Left forelimb (tissue), 1 donor: ENCODE results near the gene MAP4K4.
"Not testable (repeated sequence)": the region's sequence is repeated elsewhere in the genome, so short reads cannot be mapped to it uniquely, and the experiment has no call there.

Source experiments
- DNase-seq: peaks from one replicate; pipeline ENCODE4 v3.0.0-alpha.2; 2018; ENCODE audit warnings: low spot score

The MAP4K4 gene

DNA sequence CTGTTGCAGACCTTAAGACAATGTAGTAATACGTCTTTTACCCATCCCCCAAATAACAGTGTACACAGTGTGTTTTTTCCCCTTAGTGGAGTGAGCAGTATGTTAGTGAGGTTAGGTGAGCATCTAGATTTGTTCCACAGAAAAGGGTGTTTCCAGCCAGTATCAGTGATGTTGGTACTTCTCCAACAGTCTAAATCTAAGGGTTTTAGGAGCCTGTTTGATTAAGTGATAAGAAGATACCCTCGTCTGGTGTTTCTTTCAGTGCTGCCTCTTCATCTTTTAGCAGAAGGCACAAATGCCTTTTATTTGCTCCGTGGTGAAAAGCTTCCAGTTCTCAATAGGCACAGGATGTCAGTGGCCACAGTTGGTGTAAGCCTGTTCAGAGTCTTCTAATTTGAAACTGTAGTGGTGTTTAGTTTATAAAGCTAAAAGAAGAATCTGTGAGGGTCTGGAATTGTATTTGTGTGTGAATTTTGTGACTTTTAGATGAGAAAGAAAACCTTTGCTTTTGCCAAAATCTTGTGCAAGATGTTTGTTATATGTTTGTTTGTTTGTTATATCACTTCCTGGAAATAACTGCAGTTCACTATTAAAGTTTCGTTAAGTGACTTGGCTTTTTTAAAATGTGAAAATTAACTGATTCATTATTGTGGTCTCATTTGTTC lies 71.2 kb downstream of the MAP4K4 start:
- no peak for DNase-seq

DNA sequence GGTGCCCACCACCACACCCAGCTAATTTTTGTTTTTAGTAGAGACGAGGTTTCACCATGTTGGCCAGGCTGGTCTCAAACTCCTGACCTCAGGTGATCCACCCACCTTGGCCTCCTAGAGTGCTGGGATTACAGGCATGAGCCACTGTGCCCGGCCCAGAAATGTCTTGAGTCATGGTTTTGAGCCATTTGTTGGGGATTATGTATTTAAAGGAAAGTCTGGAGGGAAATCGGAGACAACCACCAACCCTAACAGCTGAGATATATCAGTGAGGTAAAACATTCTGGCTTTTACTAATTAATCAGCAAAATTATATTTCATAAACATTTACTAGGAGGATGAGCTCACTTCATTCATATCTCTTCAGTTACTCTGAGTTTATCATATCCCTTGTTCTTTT lies 72.2 kb downstream of the MAP4K4 start:
- DNase-seq = not testable (repeated sequence)

DNA sequence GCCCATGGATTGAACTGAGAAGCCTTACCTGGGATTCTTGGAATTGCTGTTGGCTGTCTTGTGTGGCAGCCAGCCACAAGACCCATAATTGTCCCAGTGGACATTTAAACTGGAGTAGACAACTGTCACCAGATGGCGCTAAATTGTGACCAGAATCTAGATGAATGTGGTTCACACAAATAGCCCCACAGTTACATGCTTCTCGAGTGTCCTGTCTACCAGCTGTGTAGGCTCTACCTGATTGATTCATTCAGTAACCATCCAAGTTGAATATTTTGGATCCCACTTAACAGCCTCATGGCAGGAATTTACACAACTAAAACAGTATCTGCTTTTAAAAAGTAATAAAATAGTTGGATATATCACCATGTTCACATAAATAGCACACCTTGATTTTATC lies 73.2 kb downstream of the MAP4K4 start:
- DNase-seq = no peak

- DNase-seq = no peak
Measured at GRCh38 chr2:101771227-101771902, 73.9 kb downstream of the MAP4K4 start.

GRCh38 chr2:101771910-101772321 lies 74.4 kb downstream of the MAP4K4 start:
- no peak for DNase-seq

DNA sequence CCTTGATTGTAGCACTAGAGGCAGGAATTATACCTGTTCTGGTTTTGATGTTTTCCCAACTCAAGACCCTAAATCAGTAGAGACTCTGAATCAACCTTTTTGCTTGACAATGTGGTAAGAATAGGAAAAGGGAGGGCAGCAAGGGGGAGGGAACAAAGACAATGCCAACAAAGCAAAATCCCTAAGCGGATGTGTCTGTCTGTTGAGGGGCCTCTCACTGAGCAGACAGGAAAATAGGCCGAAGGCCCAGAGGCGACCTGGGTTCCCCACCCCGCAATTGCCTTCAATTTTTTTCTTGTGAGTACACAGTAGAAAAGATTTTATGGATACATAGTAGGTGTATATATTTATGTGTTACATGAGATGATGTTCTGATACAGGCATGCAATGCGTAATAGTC lies 75.6 kb downstream of the MAP4K4 start:
- DNase-seq = no peak

DNA sequence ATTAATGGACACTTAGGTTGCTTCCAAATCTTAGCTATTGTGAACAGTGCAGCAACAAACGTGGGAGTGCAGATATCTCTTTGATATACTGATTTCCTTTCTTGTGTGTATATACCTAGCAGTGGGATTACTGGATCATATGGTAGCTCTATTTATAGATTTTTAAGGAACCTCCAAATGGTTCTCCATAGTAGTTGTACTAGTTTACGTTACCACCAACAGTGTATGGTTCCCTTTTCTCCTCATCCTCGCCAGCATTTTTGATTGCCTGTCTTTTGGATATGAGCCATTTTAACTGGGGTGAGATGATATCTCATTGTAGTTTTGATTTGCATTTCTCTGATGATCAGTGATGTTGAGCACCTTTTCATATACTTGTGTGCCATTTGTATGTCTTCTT lies 76.5 kb downstream of the MAP4K4 start:
- not testable (repeated sequence) for DNase-seq

DNA sequence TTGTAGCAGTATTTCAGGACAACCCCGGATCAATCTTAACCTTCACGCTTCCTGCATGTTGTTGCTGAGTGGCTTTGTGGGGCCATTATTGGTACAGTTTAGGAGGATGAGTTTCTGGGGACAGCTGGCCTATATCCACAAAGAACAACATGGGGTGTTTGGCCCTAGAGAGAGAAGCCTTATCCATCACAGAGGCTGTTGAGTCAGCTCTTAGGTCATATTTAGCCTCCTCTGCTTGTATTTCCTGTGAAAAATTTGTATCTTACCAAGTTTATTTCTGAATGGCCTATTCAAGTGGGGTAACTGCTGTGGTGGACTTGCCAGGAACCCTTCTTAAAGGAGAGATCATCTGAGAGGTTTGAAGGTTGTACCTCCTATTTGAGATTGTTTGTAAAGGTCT lies 77.6 kb downstream of the MAP4K4 start:
- DNase-seq = no peak

- no peak for DNase-seq
Measured at GRCh38 chr2:101775636-101776035, 78.1 kb downstream of the MAP4K4 start.

- DNase-seq = no peak
Measured at GRCh38 chr2:101776172-101777043, 78.9 kb downstream of the MAP4K4 start.

GRCh38 chr2:101777337-101777736 lies 79.8 kb downstream of the MAP4K4 start:
- DNase-seq = no peak

DNA sequence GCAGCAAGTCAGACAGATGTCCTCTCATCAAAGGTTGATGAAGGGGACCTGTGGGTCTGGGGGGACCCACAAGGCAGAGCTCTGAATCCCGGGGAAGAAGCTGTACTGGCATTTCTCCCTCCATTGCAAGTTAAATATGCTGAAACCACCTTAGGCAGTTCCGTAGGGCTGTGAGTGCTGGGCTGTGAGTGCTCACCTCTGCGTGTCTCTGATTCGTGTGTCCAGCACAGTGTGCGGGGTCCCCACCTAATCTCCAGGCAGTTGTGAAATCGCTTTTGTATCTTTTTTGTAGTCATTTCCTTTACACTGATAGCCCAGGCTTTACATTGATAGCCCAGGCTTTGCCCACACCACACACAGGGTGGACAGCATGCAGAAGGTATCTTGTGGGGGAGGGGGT lies 80.6 kb downstream of the MAP4K4 start:
- DNase-seq = no peak

DNA sequence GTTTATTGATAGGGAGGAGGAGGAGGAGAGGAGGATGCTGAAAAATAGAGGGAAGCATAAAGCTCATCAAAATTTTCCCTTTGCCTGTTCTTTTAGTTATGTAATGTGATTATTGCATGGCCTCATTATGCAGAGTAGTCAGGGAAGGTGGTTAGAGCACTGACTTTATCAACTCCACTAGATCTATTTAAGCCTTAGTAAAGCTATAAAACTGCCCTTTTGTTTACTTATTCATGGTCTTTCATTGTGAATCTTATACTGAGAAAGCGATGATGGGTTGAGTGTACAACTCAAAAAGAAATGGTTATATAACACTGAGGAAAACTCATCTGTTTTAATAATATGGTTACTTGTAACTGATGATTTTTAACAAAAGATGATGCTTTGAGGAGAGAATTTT lies 81.7 kb downstream of the MAP4K4 start:
- no peak for DNase-seq

- DNase-seq = no peak
Measured at GRCh38 chr2:101779656-101780055, 82.1 kb downstream of the MAP4K4 start.

DNA sequence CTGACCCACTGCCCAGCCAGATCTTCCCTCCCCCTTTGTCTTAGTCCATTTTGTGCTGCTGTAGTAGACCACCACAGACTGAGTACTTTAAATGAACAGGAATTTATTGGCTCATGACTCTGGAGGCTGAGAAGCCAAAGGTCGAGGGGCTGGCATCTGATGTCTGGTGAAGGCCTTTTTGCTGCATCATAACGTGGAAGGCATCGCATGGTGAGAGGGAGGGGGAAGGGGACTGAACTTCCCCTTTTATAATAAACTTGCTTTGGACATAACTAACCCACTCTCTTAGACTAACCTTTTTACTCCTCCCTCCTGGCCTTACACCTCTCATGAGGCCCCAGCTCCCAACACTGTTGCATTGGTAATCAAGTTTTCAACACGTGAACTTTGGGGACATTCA lies 83.8 kb downstream of the MAP4K4 start:
- DNase-seq = no peak

DNA sequence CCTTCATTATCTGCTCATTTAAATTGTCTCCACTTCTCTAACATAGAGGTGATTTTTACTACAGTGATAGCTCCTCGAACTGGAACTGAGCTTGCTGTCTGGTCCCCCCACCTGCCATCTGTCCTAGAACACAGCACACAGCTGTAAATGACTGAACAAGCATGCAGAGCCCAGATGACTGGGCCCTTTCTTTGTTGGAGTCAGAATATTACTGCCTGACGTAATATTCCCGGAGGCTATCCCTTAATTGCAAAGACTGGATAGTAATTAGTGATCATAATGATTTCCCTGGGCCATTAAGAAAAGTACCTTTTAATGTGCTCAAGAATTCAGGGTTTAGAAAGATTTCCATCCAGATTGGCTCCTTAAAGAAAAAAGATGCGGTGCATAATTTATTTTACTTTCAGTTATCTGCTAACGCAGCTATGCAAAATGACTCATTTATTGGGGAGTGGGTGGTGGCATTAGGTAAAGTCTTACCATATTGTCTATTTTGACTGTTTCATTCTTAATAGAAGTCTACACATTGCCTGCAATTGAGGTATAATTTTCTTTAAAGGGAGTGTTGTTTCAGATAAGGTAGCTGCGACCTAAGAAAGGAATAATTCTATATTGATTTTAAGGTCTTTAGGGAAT lies 84.4 kb downstream of the MAP4K4 start:
- DNase-seq = no peak

DNA sequence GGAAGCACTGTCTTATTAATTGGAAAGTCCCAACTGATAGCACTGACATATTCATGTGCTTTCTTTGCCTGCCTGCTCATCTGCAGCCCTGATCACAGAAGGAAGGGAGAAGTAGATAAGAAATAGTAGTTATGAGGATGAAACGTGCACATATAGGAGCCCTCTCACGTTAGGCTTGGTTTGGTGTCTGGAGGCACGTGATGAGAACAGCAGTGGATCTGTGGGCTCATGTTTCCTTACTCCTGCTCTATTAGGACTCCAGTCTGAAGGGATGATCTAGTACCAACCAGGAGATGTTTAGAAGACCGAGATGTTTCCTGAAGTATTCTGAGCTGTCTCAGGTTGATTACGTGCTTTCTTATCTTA lies 84.9 kb downstream of the MAP4K4 start:
- DNase-seq = no peak

- no peak for DNase-seq
Measured at GRCh38 chr2:101787097-101787496, 89.6 kb downstream of the MAP4K4 start.

GRCh38 chr2:101788565-101788964 lies 91.1 kb downstream of the MAP4K4 start:
- DNase-seq = no peak

GRCh38 chr2:101788995-101789970 lies 91.8 kb downstream of the MAP4K4 start:
- no peak for DNase-seq

DNA sequence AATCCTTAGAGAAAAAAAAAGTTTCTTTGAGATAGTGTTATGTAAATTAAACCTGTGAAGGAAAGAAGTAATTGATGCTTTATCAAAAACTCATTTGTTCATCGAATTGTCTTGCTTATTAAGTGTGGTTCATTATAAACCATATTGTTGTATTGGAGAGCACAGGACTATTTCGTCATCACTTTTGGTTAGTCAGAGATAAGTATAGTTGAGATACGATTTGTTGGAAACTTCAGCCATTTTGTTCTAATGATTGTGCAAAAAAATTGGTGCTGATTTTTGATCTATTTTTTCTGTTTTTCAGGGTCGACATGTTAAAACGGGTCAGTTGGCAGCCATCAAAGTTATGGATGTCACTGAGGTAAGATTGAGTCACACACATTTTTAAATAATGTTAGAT lies 92.9 kb downstream of the MAP4K4 start:
- no peak for DNase-seq
